ENCODE results near the gene NAA25.

The NAA25 gene

GRCh38 chr12:112108202-112109079, at the start of gene NAA25:
TSS of gene NAA25 (minus strand) at chr12:112108783. CDS start at chr12:112108773, 10 bp downstream.
- DNase-seq = peak; percentile 77

DNA sequence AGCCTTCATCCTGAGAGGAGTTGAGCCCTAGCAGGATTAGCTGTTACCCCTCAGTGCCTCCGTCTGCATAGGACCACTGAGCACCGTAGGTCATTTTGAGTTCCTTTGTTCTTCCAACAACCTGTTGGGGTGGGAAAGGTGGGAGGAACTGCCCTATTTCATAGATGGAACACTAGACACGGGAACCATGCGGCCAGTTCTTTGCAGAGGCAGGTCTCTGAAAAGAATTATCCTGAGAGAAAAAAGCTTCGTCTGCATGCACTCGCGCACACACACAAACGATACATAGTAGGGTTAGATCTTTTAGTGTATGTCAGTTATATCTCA, 45.3 kb upstream of the NAA25 start:
- DNase-seq = no peak

DNA sequence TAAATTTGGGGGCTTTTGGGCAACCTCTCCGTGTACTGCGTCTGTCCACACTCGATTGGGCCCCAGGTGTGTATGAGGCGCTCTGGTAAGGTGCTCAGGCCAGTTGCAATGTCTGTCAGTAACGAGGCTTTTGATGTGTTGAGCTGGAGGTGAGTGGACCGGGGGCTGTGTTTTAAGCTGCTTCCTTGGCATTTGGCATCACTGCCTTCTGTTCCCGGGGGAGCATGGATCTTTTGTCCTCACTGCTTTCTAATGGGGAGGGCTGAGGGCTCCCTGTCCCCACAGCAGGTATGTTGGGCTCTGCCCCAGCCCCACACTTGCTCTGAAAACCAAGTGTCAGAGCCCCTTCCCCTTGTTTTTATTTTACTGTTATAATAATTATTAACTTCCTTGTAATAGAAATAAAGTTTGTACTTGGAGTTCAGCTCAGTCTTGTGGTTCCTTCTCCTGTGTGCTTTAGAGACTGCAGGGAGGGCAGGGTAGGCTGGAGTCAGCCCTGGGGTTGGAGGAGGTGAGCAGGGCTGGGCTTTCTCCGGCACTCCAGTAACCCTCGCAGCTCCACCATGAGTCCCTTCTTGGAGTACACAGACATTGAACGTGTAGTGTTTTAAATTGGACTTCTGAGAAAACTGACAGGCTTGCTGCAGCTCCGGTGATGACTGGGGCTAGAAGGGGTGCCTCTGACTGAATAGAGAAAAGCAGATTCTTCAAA, 44.8 kb upstream of the NAA25 start:
- no peak for DNase-seq

DNA sequence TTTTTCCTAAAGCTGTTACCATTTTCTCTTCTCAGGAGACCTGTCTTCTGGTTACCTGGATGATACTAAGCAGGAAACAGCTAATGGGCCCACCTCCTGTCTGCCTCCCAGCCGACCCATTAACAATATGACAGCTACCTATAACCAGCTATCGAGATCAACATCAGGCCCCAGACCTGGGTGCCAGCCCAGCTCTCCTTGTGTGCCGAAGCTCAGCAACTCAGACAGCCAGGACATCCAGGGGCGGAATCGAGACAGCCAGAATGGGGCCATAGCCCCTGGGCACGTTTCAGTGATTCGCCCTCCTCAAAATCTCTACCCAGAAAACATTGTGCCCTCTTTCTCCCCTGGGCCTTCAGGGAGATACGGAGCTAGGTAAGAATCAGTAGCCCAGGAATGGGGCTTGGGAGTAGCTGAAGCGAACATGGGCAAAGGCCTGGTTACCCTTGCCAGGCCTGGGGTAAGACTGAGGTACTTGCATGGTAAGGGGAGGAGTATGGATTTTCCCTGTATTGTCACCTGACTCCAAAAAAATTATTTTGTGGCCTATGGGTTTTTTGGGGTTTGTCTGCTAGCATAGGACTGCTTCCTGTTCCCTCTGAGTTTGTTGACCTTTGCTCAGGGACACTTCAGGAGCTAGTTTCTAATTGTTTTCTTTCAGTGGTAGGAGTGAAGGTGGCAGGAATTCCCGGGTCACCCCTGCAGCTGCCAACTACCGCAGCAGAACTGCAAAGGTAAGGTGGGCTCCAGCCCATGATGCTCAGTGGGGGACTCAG, 43.4 kb upstream of the NAA25 start:
- no peak for DNase-seq

DNA sequence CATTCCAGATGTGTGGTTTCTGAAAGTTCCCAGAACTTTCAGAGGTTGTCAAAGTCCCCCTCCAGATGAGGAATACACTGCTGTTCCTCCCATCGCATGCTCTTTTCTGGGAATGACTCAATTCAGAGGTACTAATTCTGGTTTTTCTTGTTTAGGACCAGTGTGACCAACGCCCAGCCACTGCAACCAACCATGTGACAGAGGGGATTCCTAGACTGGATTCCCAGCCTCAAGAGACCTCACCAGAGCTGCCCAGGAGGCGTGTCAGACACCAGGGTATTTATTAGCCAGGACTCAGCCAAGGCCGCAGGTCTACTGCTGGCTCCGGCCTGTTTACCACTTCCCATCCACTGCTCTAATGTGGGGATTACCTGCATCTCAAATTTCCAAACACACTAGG, 41.0 kb upstream of the NAA25 start:
- DNase-seq = no peak

GRCh38 chr12:112148031-112148513, 39.5 kb upstream of the NAA25 start:
- no peak for DNase-seq

GRCh38 chr12:112146123-112146522, 37.5 kb upstream of the NAA25 start:
- DNase-seq = no peak

DNA sequence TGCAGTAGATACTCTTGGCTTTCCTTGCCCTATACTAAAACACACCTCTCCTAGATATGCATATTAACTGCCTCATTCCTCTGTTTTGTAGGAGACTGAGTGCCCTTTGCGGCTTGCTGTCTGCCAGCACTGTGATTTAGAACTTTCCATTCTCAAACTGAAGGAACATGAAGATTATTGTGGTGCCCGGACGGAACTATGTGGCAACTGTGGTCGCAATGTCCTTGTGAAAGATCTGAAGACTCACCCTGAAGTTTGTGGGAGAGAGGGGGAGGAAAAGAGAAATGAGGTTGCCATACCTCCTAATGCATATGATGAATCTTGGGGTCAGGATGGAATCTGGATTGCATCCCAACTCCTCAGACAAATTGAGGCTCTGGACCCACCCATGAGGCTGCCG, 32.1 kb upstream of the NAA25 start:
- DNase-seq = no peak

GRCh38 chr12:112134731-112135130, 26.1 kb upstream of the NAA25 start:
- DNase-seq = no peak

DNA sequence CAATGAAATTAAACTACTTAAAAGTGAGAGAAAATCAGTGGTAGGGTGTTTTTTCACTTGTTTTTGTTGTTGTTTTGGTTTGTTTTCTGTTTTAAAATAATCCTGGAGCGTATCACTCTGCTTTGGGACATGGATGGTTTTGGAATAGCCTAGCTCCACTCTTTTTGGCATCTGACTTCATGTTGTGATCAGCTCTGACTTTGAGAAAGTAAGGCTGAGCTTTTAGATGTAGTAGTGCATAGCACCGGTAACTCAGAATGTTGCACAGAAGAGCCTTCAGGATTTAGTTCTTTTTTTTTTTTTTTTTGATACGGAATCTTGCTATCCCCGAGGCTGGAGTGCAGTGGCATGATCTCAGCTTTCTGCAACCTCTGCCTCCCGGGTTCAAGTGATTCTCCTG, 24.8 kb upstream of the NAA25 start:
- DNase-seq = no peak

DNA sequence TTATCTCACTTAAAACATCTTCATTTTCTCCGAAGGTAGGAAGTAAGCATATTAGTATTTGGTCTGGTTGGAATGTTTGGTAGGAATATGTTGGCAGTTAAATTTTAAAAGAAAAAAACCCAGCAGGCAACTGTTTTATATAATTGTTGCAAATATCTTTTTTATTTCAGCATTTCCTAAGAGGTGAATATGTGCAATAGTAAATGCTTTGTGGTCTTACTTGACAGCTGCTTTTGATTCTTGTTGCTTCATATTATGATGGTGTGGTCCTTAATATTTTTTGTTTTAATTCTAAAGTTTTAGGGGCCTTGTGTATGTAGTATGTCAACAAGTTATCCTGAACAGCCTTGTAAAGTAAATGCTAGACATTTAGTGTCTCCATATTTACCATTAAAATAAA, 23.1 kb upstream of the NAA25 start:
- DNase-seq = no peak

- DNase-seq = no peak
Observed at GRCh38 chr12:112130441-112130998, 21.9 kb upstream of the NAA25 start.

DNA sequence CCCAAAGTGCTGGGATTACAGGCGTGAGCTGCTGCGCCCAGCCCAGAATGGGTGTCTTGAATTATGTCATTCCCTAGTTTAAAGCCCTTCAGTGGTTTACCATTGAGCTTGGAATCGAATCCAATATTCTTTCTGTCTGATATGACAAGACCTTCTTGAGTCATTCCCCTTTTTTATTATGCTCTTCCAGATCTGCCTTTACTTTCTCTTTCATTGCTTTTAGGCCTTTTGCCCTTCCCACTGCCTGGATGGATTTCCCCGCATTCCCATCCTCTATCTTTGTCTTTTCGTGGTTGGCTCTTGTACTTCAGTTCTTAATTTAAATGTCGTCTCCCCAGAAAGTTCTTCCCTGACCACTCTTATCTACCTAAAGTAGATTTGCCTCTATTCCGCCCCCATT, 18.3 kb upstream of the NAA25 start:
- no peak for DNase-seq

- DNase-seq = no peak
Observed at GRCh38 chr12:112126000-112126438, 17.4 kb upstream of the NAA25 start.

DNA sequence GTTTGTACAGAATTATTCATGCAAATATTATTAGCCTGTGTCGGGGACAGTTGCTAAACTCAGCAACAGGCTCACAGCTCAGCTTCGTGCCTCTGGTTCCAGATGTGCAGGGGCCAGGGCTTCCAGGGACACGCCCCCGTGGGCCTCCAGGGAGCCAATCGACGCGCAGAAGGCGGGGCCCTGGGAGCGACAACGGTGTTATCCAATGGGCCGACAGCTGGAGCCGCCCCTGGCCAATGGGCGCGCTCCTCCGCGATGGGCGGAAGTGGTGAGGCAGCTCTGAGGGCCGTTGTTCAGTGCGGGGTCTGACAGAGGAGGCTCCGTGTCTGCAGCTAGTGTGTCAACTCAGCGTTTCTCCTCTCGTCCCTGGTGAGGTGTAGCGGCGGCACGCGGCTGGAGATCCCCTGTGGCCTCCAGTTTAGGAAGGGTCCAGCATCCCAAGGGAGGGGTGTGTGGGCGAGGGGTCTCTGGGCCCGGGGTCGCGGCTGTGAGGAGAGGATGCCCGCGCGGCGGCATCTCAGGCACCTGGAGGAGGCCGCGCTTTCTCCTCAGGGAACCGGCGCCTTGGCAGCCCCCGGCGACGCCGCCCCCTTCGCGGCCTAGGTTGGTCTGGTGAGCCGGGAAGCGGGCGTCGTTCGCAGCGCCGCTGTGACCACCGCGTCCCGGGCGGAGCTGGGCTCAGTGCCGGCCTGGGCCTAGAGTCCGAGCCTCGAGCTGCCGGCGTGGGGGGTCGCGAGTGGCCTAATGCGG, 16.8 kb upstream of the NAA25 start, which contains the start of gene TRAFD1:
TRAFD1 (plus strand) TSS at position 311 of the 750 bp plus-strand sequence. CDS start 4,963 bp downstream, outside the sequence.
- DNase-seq = peak; percentile 81

GRCh38 chr12:112124918-112125249, 16.3 kb upstream of the NAA25 start:
- DNase-seq = no peak

DNA sequence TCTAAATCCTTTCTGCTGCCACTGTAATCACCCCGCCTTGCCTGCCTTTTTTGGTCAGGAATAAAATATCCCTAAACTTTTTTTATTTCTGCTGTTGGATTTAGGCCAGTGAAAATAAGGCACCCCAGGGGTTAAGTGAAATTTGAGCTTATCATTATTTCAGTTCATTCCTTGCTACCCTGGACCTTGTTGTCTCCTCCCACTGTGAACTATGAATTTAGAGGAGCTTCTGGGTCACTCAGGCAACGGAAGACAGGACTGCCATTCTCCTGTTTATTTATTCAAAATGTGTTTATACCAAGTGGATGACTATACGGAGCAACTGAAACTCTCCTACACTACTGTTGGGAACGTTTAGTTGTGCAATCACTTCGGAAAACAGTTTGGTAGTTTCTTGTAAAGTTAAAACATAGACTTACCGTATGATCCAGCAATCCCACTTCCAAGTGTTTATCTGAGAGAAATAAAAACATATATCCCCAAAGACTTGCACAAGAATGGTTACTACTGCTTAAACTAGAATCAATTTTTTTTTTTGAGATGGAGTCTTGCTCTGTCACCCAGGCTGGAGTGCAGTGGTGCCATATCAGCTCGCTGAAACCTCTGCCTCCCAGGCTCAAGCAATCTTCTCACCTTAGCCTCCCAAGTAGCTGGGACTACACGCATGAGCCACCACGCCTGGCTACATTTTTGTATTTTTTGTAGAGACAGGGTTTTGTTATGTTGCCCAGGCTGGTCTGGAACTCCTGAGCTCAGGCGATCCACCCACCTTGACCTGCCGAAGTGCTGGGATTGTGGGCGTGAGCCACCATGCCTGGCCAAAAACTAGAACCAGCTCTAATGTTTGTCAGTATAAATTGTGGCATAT, 14.5 kb upstream of the NAA25 start:
- DNase-seq = no peak

DNA sequence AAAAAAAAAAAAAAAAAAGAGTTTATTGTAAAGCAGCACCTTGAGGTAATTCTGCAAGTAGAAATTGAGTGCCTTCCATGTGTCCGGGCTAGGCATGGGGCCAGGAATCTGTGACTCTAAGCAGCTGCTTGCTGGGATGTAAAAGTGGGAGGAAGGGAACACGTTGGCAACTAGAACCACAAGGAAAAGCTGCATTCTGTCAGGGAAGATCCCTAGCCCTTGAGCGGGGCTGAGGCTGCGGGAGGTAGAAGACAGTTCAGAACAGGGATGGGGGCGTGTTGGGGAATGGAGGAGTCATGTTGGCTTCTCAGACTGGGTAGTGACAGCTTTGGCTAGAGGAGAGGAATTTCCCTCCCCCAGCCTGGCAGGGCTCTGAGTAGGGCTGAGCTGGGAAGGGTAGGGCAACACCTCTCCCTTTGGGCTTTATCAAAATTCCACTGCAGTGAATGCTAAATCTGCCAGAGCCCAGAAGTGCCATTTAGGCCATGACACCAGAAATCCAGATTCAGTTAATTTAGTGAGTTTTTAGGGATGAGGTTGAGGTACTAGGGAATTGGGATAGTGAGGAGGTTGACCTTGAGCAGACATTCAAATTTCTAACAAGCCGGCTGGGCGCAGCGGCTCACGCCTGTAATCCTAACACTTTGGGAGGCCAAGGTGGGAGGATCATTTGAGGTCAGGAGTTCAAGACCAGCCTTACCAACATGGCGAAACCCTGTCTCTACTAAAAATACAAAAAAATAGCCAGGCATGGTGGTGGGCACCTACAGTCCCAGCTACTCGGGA, 13.4 kb upstream of the NAA25 start:
- peak; percentile 34 for DNase-seq

DNA sequence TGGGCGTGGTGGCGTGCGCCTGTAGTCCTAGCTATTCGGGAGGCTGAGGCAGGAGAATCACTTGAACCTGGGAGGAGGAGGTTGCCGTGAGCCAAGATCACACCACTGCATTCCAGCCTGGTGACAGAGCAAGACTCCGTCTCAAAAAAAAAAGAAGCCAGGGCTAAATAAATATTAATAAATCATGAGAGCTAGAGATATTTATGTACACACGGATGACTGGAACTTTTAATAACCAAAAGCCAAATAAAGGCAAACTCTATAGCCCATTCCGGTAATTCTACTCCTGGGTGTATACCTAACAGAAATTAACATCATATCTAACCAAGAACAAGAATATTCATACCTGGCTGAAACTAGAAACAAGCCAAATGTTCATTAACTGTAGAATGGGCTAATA, 9.1 kb upstream of the NAA25 start:
- no peak for DNase-seq
